ENCODE data around the gene STN1. TPM values are rescaled to one million over a fixed set of nuclear protein-coding genes. Genes with fewer than 3 reads are reported as not detected.
A peak's percentile ranks its signal among the peaks of the same experiment; 100 is the strongest.

The STN1 gene
- total RNA-seq, 1 donor, result 20.6 TPM

GRCh38 chr10:103926722-103927319 lies 8.8 kb upstream of the STN1 start:
- Histone ChIP-seq H3K36me3 (ENCODE audit: insufficient read depth, low read length) (no peaks in the 10 kb centered on the region), H3K4me2 (ENCODE audit: insufficient read depth, low read length) (no peak overlapping the region), H3K27ac (ENCODE audit: low read depth, low read length) (no peak overlapping the region), H3K4me3 (ENCODE audit: insufficient read depth, low read length) (no peak overlapping the region), H3K4me1 (ENCODE audit: insufficient read depth, low read length) (no peaks in the 10 kb centered on the region), H3K27me3 (ENCODE audit: insufficient read depth, low read length) (no peaks in the 10 kb centered on the region), H3K9me3 (ENCODE audit: low read depth, low read length) (no peaks in the 10 kb centered on the region), H4K20me1 (ENCODE audit: insufficient read depth, low read length) (no peaks in the 10 kb centered on the region), H2AFZ (ENCODE audit: low read length) (no peak overlapping the region), H3K79me2 (ENCODE audit: insufficient read depth, low read length) (no peaks in the 10 kb centered on the region)
- DNase-seq (ENCODE audit: insufficient read length, low spot score, missing footprints), result no peak
- TF ChIP-seq CTCF (IDR thresholded peaks at IDR 0.05; ENCODE audit: extremely low read depth, low read depth, low read length), result no peak

- Histone ChIP-seq H3K4me1 (ENCODE audit: insufficient read depth, low read length) (no peaks in the 10 kb centered on the region), H3K4me2 (ENCODE audit: insufficient read depth, low read length) (no peak overlapping the region), H2AFZ (ENCODE audit: low read length) (no peak overlapping the region), H3K27me3 (ENCODE audit: insufficient read depth, low read length) (no peaks in the 10 kb centered on the region), H3K36me3 (ENCODE audit: insufficient read depth, low read length) (no peaks in the 10 kb centered on the region), H3K4me3 (ENCODE audit: insufficient read depth, low read length) (no peak overlapping the region), H3K27ac (ENCODE audit: low read depth, low read length) (no peak overlapping the region), H4K20me1 (ENCODE audit: insufficient read depth, low read length) (no peaks in the 10 kb centered on the region), H3K79me2 (ENCODE audit: insufficient read depth, low read length) (no peaks in the 10 kb centered on the region), H3K9me3 (ENCODE audit: low read depth, low read length) (no peaks in the 10 kb centered on the region)
- TF ChIP-seq CTCF (IDR thresholded peaks at IDR 0.05; ENCODE audit: extremely low read depth, low read depth, low read length), result no peak
- no peak for DNase-seq (ENCODE audit: insufficient read length, low spot score, missing footprints)
Observed at GRCh38 chr10:103925591-103925990, 7.6 kb upstream of the STN1 start.

GRCh38 chr10:103923502-103923901 lies 5.5 kb upstream of the STN1 start:
- no peak overlapping the region for H3K27ac ChIP-seq (ENCODE audit: low read depth, low read length)
- no peak overlapping the region for H2AFZ ChIP-seq (ENCODE audit: low read length)
- H3K27me3 ChIP-seq (ENCODE audit: insufficient read depth, low read length), result no peaks in the 10 kb centered on the region
- no peak overlapping the region for H3K4me2 ChIP-seq (ENCODE audit: insufficient read depth, low read length)
- no peaks in the 10 kb centered on the region for H3K79me2 ChIP-seq (ENCODE audit: insufficient read depth, low read length)
- no peak for TF ChIP-seq CTCF (IDR thresholded peaks at IDR 0.05; ENCODE audit: extremely low read depth, low read depth, low read length)
- H4K20me1 ChIP-seq (ENCODE audit: insufficient read depth, low read length), result no peaks in the 10 kb centered on the region
- no peaks in the 10 kb centered on the region for H3K36me3 ChIP-seq (ENCODE audit: insufficient read depth, low read length)
- H3K9me3 ChIP-seq (ENCODE audit: low read depth, low read length), result no peaks in the 10 kb centered on the region
- no peak for DNase-seq (ENCODE audit: insufficient read length, low spot score, missing footprints)
- H3K4me1 ChIP-seq (ENCODE audit: insufficient read depth, low read length), result peaks cover 6% of the 10 kb centered on the region
- H3K4me3 ChIP-seq (ENCODE audit: insufficient read depth, low read length), result no peak overlapping the region

- H3K4me2 ChIP-seq (ENCODE audit: insufficient read depth, low read length), result no peak overlapping the region
- peak overlapping the region; percentile 6 for H2AFZ ChIP-seq (ENCODE audit: low read length)
- no peaks in the 10 kb centered on the region for H4K20me1 ChIP-seq (ENCODE audit: insufficient read depth, low read length)
- H3K36me3 ChIP-seq (ENCODE audit: insufficient read depth, low read length), result no peaks in the 10 kb centered on the region
- no peak overlapping the region for H3K4me3 ChIP-seq (ENCODE audit: insufficient read depth, low read length)
- peaks cover 8% of the 10 kb centered on the region for H3K4me1 ChIP-seq (ENCODE audit: insufficient read depth, low read length)
- peaks cover 2% of the 10 kb centered on the region for H3K79me2 ChIP-seq (ENCODE audit: insufficient read depth, low read length)
- no peaks in the 10 kb centered on the region for H3K9me3 ChIP-seq (ENCODE audit: low read depth, low read length)
- no peak for TF ChIP-seq CTCF (IDR thresholded peaks at IDR 0.05; ENCODE audit: extremely low read depth, low read depth, low read length)
- H3K27me3 ChIP-seq (ENCODE audit: insufficient read depth, low read length), result no peaks in the 10 kb centered on the region
- H3K27ac ChIP-seq (ENCODE audit: low read depth, low read length), result no peak overlapping the region
- no peak for DNase-seq (ENCODE audit: insufficient read length, low spot score, missing footprints)
Observed at GRCh38 chr10:103922659-103923058, 4.7 kb upstream of the STN1 start.
